Measurements from ENCODE around the gene TLE5. TPM values are rescaled to one million over a fixed set of nuclear protein-coding genes. Genes with fewer than 3 reads are reported as not detected.
"Not testable (repeated sequence)": the region's sequence is repeated elsewhere in the genome, so short reads cannot be mapped to it uniquely, and the experiment has no call there.

The TLE5 gene
- total RNA-seq, 1 experiment from 2014 or later, result 360 TPM

GRCh38 chr19:3095441-3096191, 33.3 kb upstream of the TLE5 start:
- DNase-seq (ENCODE audit: low spot score), result no peak
- Histone ChIP-seq H3K9me3 (ENCODE audit: low read depth, low read length, poor library complexity, severe bottlenecking) (no peaks in the 10 kb centered on the region), H3K27ac (ENCODE audit: low read depth, low read length, poor library complexity, severe bottlenecking) (peak overlapping the region; percentile 84), H3K4me1 (ENCODE audit: insufficient read depth, low read length, poor library complexity, severe bottlenecking) (peaks cover 16% of the 10 kb centered on the region), H3K27me3 (replicated peaks; ENCODE audit: insufficient read depth, low read depth, low read length, poor library complexity) (no peaks in the 10 kb centered on the region), H3K4me3 (ENCODE audit: low read depth, low read length, poor library complexity, severe bottlenecking) (peak overlapping the region; percentile 96), H3K36me3 (ENCODE audit: insufficient read depth, low read length, poor library complexity, severe bottlenecking) (no peaks in the 10 kb centered on the region)
- no peak for TF ChIP-seq CTCF (conservative IDR thresholded peaks at IDR 0.05; ENCODE audit: low read depth, low read length)
- no peak for TF ChIP-seq EZH2 (IDR thresholded peaks at IDR 0.05; ENCODE audit: borderline replicate concordance, low read depth, low read length, poor library complexity, severe bottlenecking)
- ChIA-PET CTCF (interaction anchor here (0.6 to 0.8 kb wide), 3 partner anchors 8 to 48 kb away, joined by 3 to 9 read pairs (median 5); no protein-coding TSS in a partner anchor), POLR2A (ENCODE audit: low non-redundant PET) (no interaction called here)
- no TSS peak for BruUV-seq (replicated peaks)
- intact Hi-C loops (cut with micrococcal nuclease; ENCODE audit: unreplicated experiment), result no loop called here

- TF ChIP-seq EZH2 (IDR thresholded peaks at IDR 0.05; ENCODE audit: borderline replicate concordance, low read depth, low read length, poor library complexity, severe bottlenecking) (no peak), CTCF (conservative IDR thresholded peaks at IDR 0.05; ENCODE audit: low read depth, low read length) (no peak)
- Histone ChIP-seq H3K4me3 (ENCODE audit: low read depth, low read length, poor library complexity, severe bottlenecking) (peak overlapping the region; percentile 96), H3K27me3 (replicated peaks; ENCODE audit: insufficient read depth, low read depth, low read length, poor library complexity) (no peaks in the 10 kb centered on the region), H3K27ac (ENCODE audit: low read depth, low read length, poor library complexity, severe bottlenecking) (peak overlapping the region; percentile 84), H3K4me1 (ENCODE audit: insufficient read depth, low read length, poor library complexity, severe bottlenecking) (peaks cover 16% of the 10 kb centered on the region), H3K36me3 (ENCODE audit: insufficient read depth, low read length, poor library complexity, severe bottlenecking) (no peaks in the 10 kb centered on the region), H3K9me3 (ENCODE audit: low read depth, low read length, poor library complexity, severe bottlenecking) (no peaks in the 10 kb centered on the region)
- ChIA-PET CTCF (interaction anchor here (0.8 kb wide), 1 partner anchor 9 kb away, joined by 9 read pairs; no protein-coding TSS in a partner anchor), POLR2A (ENCODE audit: low non-redundant PET) (no interaction called here)
- intact Hi-C loops (cut with micrococcal nuclease; ENCODE audit: unreplicated experiment), result no loop called here
- BruUV-seq (replicated peaks), result no TSS peak
- DNase-seq (ENCODE audit: low spot score), result peak; percentile 42
These were observed 32.5 kb upstream of the TLE5 start for GRCh38 chr19:3094601-3095440.

GRCh38 chr19:3089299-3089855, 27.1 kb upstream of the TLE5 start:
- CTCF ChIA-PET; BruUV-seq (replicated peaks); H3K4me3 ChIP-seq (ENCODE audit: low read depth, low read length, poor library complexity, severe bottlenecking); H3K27ac ChIP-seq (ENCODE audit: low read depth, low read length, poor library complexity, severe bottlenecking); H3K4me1 ChIP-seq (ENCODE audit: insufficient read depth, low read length, poor library complexity, severe bottlenecking); H3K36me3 ChIP-seq (ENCODE audit: insufficient read depth, low read length, poor library complexity, severe bottlenecking); H3K9me3 ChIP-seq (ENCODE audit: low read depth, low read length, poor library complexity, severe bottlenecking); intact Hi-C loops (cut with micrococcal nuclease; ENCODE audit: unreplicated experiment); POLR2A ChIA-PET (ENCODE audit: low non-redundant PET); DNase-seq (ENCODE audit: low spot score); H3K27me3 ChIP-seq (replicated peaks; ENCODE audit: insufficient read depth, low read depth, low read length, poor library complexity): not testable (repeated sequence)

All from A673 (cell line).